NCI-H524 (cell line): ENCODE data around the gene RTP2.

Experiments
- DNase-seq, 2 experiments: peaks; one replicate each; lab custom pipeline; 2025; lab: John Stamatoyannopoulos, UW

Gene RTP2

GRCh38 chr3:187702507-187703033 lies at the start of gene RTP2:
Gene RTP2, minus strand, starts transcription at chr3:187702557. Its CDS starts 429 bp downstream, at chr3:187702128.
- DNase-seq: no peak

DNA sequence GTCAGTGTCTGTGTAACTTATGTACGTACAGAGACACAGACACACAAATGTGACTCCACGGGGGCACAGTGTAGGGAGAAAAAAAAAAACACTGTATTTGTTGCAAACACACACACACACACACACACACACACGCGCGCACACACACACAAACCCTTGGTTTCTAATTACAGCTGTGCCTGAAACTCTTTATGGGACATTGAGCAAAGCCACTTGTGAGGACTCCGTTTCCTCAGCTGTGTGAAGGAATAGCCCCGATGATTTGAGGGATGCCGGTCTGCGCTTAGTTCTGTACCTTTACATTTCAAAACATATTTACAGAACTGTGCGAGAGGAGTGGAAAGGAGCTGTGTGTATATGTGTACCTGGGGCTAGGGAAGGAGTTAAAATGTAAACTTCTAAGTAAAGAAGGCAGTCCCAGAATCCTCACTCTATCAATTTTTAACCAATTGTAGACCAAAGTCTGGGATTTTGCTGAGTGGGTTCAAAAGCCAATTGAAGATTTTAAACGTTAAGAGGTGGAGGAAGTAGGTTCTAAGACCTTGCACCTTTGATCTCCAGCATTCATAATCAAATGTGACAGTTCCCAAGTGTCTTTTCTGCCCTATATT lies 48.3 kb upstream of the RTP2 start:
- peak in 1 of 2 experiments; percentile 50 for DNase-seq

GRCh38 chr3:187750006-187750512 lies 47.7 kb upstream of the RTP2 start:
- peak; percentile 87 to 95 for DNase-seq

DNA sequence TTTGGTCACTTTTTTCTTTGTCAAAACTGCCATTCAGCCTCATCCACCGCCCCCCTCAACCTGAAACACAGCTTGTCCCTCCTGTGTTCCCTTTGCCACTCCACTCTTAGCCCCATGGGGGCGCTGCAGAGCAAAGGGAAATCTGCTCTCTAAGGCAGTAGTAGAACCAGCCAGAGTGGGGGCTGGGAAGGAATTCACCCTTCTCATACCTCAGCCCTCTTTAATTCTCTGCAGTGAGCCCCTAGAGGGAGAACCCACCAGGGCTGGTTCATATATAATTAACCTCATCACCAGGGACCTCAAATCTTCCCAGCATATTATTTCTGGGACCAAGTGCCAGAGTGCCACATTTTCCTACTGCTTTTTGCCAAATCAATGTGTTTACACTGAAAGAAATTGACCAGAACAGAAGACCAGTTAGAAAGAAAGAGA lies 45.7 kb upstream of the RTP2 start:
- peak; percentile 84 to 94 for DNase-seq

- DNase-seq: no peak
Observed at GRCh38 chr3:187747506-187747905, 45.1 kb upstream of the RTP2 start.

- no peak for DNase-seq
Observed at GRCh38 chr3:187746442-187747281, 44.3 kb upstream of the RTP2 start.

- DNase-seq: no peak
Observed at GRCh38 chr3:187746059-187746441, 43.7 kb upstream of the RTP2 start.

GRCh38 chr3:187745201-187746058 lies 43.1 kb upstream of the RTP2 start, which contains the start of gene BCL6:
Gene BCL6, minus strand, starts transcription at chr3:187745468. Its CDS starts 11,775 bp downstream, at chr3:187733693.
- DNase-seq: peak; percentile 97

DNA sequence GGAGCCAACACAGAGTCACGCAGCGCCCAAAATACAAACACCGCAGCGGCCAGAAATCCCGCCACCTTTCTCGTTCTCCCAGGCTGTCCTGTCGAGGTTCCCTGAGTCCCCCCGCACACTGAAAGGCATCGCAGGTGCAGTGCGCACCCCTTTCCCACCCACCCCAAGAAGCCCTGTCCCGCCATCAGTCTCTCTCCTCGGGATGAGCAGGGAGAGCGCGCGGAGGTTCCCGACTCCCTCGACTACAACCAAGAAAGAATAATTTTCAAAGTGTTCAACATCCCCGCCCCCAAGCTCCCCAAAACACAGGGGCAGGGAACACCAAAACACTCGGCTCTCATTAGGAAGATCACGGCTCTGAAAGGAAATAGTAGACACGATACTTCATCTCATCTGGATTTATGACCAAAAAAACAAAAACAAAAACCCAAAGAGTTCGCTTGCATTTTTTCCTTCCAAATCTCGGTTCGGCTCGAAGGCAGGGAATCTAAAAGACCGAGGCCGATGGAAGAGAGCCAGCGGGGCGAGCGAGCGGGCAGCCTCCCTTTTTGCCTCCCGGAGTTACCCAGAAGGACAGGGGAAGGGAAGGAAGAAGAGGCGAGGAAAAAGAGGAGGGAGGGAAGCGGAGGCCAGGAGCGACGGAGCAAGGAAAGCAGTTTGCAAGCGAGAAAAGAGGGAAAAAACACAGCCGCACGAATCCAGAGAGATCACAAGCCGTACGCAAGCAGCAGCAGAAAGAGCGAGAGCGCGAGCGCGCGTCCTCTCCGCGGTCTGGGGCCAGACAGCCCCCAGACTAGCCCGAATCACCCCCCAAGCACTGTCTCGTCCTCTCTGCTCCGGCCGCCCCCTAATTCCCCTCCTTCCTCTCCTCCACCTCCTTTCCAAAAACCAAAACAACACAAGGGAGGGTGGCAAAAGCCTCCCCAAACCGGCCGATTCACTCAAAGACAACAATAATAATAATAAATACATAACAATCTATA lies 42.1 kb upstream of the RTP2 start:
- DNase-seq: peak; percentile 50 to 67

GRCh38 chr3:187743195-187744141 lies 41.1 kb upstream of the RTP2 start:
- DNase-seq: peak; percentile 10 to 56

DNA sequence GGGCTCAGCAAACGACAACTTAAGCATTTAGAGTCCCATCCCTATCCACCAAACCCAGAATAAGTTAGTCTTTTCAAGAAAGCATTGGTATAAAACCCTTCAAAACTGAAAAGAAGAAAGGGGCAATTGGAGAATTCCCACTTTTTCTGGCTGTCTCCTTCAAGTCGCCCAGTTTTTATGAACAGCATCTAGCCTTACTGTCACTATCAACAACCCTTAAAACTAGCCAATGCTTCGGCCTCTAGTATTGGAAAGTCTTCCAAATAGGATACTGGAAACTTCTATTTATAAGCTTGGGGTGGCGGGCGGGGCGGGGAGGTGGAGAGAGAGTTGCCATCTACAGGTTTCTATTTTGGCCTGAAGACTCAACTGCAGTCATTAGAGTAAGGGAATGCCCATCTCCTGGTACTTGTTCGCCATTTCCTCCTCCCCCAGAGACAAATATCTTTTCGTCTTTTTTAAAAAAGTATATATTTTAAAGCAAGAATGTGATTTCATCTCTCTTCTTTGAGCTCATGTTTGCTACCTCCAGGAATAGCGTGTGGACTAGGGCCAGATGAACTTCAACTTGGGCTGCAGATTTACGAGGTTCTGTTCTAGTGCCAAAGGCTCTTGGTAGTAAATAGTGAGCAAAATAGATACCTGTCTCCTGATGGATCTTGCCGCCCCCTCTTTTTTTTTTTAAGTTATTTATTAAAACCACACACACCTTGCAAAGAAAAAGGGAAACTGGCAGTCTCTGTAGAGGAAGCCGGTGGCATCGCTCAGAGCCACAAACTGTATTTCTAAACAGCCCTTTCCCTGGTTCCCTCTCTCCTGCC lies 40.2 kb upstream of the RTP2 start:
- no peak for DNase-seq

DNA sequence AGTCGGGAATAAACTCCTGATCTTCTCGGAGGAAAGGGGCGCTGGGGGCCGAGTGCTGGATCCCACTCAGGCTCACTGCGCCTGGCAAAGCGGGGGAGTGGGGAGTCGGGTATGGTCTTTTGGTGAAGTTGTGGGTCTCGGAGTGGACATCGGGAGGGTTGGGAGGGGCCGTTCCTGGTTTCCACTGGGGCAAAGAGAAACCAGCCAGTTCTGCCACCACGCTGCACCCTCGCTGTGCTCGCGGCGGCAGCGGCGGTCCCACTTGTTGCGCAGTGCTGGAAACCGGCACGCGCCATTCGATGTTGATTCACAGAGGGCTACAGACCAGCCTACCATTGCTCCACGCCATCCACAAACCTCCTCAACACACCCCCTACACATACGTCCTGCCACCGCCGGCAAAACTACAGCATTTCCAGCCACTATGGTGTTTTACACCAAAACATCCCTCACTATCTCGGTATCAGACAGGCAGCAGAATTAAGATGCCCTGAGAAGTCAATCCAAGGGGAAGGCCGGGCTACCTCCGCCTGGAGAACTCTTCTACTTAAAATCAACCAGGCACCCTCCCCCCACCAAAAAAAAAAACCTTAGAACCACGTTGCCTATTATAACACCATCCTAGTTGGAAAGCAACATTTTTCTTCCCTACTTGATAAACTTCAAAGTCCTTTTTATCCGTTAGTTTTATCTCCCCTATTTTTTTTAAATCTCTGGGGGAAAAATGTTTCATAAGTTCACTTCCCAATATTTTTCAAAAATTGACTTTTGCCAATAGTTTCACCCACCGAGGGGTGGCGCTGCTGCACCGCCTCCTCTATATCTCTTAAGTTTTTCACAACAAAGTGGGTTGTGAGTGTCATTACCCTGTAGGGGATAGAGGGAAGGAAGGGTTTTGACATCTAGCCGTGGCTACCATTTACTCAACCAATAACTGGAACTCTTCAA lies 39.3 kb upstream of the RTP2 start:
- peak; percentile 47 to 79 for DNase-seq

DNA sequence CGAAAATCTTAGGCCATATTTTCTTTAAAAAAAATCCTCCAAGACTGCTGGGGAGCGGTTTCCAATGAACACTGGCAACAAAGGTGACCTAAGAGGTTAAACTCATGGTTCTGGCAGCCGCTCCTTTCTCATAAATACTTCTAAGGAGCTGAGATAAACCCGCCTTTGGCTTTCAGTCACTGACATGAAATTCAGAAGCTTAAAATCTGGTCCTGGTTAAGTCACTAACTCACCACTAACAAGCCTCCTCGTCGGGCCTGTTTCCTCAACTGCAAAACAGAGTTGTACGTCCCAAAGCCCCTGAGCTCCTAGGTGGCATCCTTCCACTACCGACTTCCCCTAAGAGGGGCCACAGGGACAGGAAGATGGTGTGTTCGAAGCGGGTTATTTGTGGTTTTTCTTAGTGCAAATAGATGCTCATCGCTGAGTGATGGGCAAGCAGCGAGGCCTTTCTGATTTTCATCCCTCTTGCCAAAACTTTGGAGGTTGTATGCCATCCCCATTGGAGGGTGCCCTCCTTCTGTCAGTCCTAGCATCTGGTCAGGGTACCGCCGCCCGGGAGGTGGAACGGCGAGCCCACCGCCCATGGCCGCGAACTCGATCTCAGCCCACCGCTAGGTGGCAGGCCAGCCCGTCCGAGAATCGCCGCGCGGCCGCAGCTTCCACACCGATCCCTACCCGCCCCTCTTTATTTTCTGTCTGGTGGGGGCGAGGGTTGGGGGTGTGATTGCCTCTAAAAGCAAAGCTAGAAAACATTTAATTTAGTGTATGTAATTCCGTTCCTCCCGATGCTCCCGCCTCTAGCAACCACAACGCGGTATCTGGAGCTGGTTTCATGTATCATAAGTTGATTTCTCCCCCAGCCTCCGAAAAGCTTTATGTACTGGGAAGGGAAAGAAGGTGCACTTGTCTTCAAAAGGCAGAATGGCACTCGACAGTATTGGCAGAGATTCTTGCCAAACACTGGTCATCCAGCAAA lies 38.4 kb upstream of the RTP2 start:
- peak; percentile 34 to 73 for DNase-seq

GRCh38 chr3:187739561-187740332 lies 37.4 kb upstream of the RTP2 start:
- DNase-seq: peak; percentile 68 to 83

DNA sequence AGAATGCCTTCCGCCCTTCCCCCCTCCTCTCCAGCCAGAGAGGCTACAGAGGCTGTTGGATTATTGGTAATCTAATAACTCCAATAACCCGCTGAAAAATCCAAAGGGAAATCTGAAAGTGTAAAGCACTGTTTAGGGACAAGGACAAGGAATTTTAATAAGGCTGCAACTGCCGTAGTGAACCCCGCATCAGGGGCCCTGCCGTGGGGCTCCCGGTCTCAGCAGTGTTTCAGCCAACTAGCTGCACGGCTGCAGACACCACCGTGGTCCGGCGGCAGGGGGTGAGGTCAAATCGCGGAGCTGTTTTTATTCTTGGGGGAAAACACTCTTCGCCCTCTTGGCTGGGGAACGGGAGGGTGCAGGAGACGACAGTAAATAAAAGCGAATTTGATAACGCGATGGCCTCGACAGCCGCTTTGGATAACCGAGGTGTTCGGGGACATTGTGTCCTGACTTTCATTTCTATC lies 36.8 kb upstream of the RTP2 start:
- DNase-seq: peak in 1 of 2 experiments; percentile 63
